Immature natural killer cell (primary cell): ENCODE measurements around the gene AVPR1B. TPM values are rescaled to one million over a fixed set of nuclear protein-coding genes. Genes with fewer than 3 reads are reported as not detected.

Experiments used
- DNase-seq, 3 donors: peaks; one replicate each; pipeline ENCODE4 v3.0.0; 2022; ENCODE audit warnings: mixed read lengths in 1 of 3
- H3K27ac Mint-ChIP-seq, 6 donors: one replicate each; pipeline ENCODE4 v1.8.0; 2020; ENCODE audit warnings: mixed read lengths in 6 of 6, mild to moderate bottlenecking in 5 of 6, inconsistent platforms in 4 of 6, moderate library complexity in 3 of 6
- H3K27me3 Mint-ChIP-seq, 3 donors: one replicate each; pipeline ENCODE4 v1.8.0; 2020 to 2021; ENCODE audit warnings: low read depth in 3 of 3, mild to moderate bottlenecking in 3 of 3, mixed read lengths in 3 of 3, moderate library complexity in 3 of 3, inconsistent platforms in 1 of 3
- H3K36me3 Mint-ChIP-seq, 3 donors: one replicate each; pipeline ENCODE4 v1.8.0; 2020; ENCODE audit warnings: mixed read lengths in 3 of 3, inconsistent platforms in 2 of 3, mild to moderate bottlenecking in 2 of 3
- H3K4me1 Mint-ChIP-seq, 2 donors: one replicate each; pipeline ENCODE4 v1.8.0; 2020; ENCODE audit warnings: inconsistent platforms in 2 of 2, mild to moderate bottlenecking in 2 of 2, mixed read lengths in 2 of 2, moderate library complexity in 1 of 2
- H3K4me3 Mint-ChIP-seq, 5 donors: one replicate each; pipeline ENCODE4 v1.8.0; 2020; ENCODE audit warnings: mild to moderate bottlenecking in 5 of 5, mixed read lengths in 5 of 5, inconsistent platforms in 3 of 5, moderate library complexity in 3 of 5
- H3K9me3 Mint-ChIP-seq, 6 donors: one replicate each; pipeline ENCODE4 v1.8.0; 2020; ENCODE audit warnings: mild to moderate bottlenecking in 6 of 6, mixed read lengths in 6 of 6, inconsistent platforms in 4 of 6, moderate library complexity in 3 of 6
- polyA plus RNA-seq, 3 donors: library from polyadenylated mRNA; unstranded; fragments of 300-500 nt; fragmentation: Illumina TruSeq; gene quantifications; one replicate each; pipeline ENCODE4 v1.2.3, GENCODE V29; 2021

AVPR1B gene
- polyA plus RNA-seq, 3 donors from 2014 or later: not detected

GRCh38 chr1:206122686-206123085 lies 5.5 kb upstream of the AVPR1B start:
- Mint-ChIP-seq H3K27ac (no peak overlapping the region), H3K27me3 (peaks cover 13 to 35% (median 15%) of the 10 kb centered on the region in 3 donors), H3K36me3 (peaks cover 0 to 13% (median 12%) of the 10 kb centered on the region in 3 donors), H3K4me1 (peaks cover 0 to 3% of the 10 kb centered on the region in 2 donors), H3K4me3 (no peak overlapping the region), H3K9me3 (peaks cover 4 to 30% (median 17%) of the 10 kb centered on the region in 6 donors)
- DNase-seq: no peak

GRCh38 chr1:206121269-206121668 lies 4.1 kb upstream of the AVPR1B start:
- Mint-ChIP-seq H3K4me1 (peaks cover 0 to 5% of the 10 kb centered on the region in 2 donors), H3K27me3 (peaks cover 15 to 36% (median 16%) of the 10 kb centered on the region in 3 donors), H3K9me3 (peaks cover 4 to 30% (median 17%) of the 10 kb centered on the region in 6 donors), H3K27ac (no peak overlapping the region), H3K36me3 (peaks cover 0 to 13% (median 12%) of the 10 kb centered on the region in 3 donors), H3K4me3 (no peak overlapping the region)
- DNase-seq: no peak

- Mint-ChIP-seq H3K4me3 (no peak overlapping the region), H3K9me3 (peaks cover 4 to 30% (median 17%) of the 10 kb centered on the region in 6 donors), H3K4me1 (peaks cover 0 to 5% of the 10 kb centered on the region in 2 donors), H3K36me3 (peaks cover 0 to 13% (median 12%) of the 10 kb centered on the region in 3 donors), H3K27me3 (peaks cover 15 to 35% (median 16%) of the 10 kb centered on the region in 3 donors), H3K27ac (no peak overlapping the region)
- no peak for DNase-seq
These were observed 3.2 kb upstream of the AVPR1B start for GRCh38 chr1:206120406-206120805.

GRCh38 chr1:206116873-206117150 lies 376 bp downstream of the AVPR1B start:
- peaks cover 0 to 5% of the 10 kb centered on the region in 2 donors for H3K4me1 Mint-ChIP-seq
- H3K4me3 Mint-ChIP-seq: no peak overlapping the region
- H3K9me3 Mint-ChIP-seq: peaks cover 3 to 18% (median 10%) of the 10 kb centered on the region in 6 donors
- H3K36me3 Mint-ChIP-seq: peaks cover 4 to 7% (median 7%) of the 10 kb centered on the region in 3 donors
- H3K27me3 Mint-ChIP-seq: peaks cover 8 to 21% (median 16%) of the 10 kb centered on the region in 3 donors
- no peak overlapping the region for H3K27ac Mint-ChIP-seq
- no peak for DNase-seq

DNA sequence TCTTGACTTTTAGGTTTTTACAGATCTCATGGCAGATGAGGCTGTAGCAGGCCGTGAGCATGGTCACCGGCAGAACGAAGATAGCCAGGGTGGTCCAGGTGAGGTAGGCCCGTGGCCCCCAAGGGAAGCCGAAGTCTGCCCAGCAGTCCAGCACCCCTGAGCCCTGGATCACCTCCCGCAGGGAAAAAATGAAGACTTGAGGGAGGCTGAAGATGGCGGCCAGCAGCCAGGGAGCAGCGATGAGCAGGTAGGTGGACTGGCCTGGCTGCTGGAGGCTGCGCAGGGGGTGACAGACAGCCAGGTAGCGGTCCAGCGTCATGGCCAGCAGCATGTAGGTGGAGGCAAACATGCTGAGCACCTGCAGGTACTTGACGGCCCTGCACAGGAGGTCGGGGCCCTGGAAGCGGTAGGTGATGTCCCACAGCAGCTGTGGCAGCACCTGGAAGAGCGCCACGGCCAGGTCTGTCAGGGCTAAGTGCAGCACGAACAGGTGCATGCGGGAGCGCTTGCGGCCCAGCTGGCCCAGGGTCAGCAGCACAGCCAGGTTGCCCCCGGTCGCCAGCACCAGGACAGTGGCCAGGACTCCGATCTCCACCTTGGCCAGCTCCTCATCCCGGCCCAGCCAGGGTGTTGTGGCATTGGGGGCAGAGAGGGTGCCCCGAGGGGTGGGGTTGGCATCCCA lies 856 bp downstream of the AVPR1B start:
- Mint-ChIP-seq H3K4me3 (no peak overlapping the region), H3K36me3 (peaks cover 4% of the 10 kb centered on the region in 3 donors), H3K27me3 (peaks cover 8 to 17% (median 16%) of the 10 kb centered on the region in 3 donors), H3K27ac (no peak overlapping the region), H3K9me3 (peaks cover 0 to 13% (median 5%) of the 10 kb centered on the region in 6 donors), H3K4me1 (peaks cover 0 to 5% of the 10 kb centered on the region in 2 donors)
- DNase-seq: no peak

DNA sequence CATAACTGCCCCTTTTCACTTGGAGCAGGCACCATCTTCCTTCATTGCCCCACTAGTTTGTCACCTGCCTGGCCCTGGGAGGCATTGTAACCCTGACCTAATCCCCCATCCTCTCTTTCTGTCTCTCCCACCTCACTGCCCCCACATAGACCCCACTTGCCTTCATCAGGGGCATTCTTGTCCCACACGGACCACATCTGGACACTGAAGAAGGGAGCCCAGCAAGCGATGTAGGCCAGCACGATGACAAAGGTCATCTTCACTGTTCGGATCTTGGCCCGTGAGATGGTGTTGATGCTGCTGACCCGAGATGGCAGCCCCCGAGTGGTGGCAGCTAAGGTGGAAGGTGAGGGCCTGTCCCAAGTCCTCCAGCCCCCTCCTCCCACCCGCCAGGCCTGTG lies 1.4 kb downstream of the AVPR1B start:
- DNase-seq: no peak
- Mint-ChIP-seq H3K4me1 (peaks cover 0 to 5% of the 10 kb centered on the region in 2 donors), H3K27me3 (peaks cover 8 to 17% (median 10%) of the 10 kb centered on the region in 3 donors), H3K36me3 (peaks cover 0 to 4% (median 0%) of the 10 kb centered on the region in 3 donors), H3K27ac (no peak overlapping the region), H3K4me3 (no peak overlapping the region), H3K9me3 (peaks cover 0 to 8% (median 2%) of the 10 kb centered on the region in 6 donors)

GRCh38 chr1:206114692-206115640 lies 2.2 kb downstream of the AVPR1B start:
- Mint-ChIP-seq H3K9me3 (peaks cover 0 to under 1% (median 0%) of the 10 kb centered on the region in 6 donors), H3K27me3 (peaks cover 5 to 18% (median 6%) of the 10 kb centered on the region in 3 donors), H3K36me3 (peaks cover 0 to 4% (median 0%) of the 10 kb centered on the region in 3 donors), H3K4me3 (peak overlapping the region in 1 of 5 donors; percentile 30), H3K27ac (no peak overlapping the region), H3K4me1 (peaks cover 0 to 5% of the 10 kb centered on the region in 2 donors)
- no peak for DNase-seq

- Mint-ChIP-seq H3K4me1 (peaks cover 0 to 3% of the 10 kb centered on the region in 2 donors), H3K36me3 (peaks cover 0 to 4% (median 0%) of the 10 kb centered on the region in 3 donors), H3K9me3 (no peaks in the 10 kb centered on the region), H3K27me3 (peaks cover 1 to 12% (median 2%) of the 10 kb centered on the region in 3 donors), H3K4me3 (no peak overlapping the region), H3K27ac (no peak overlapping the region)
- no peak for DNase-seq
These were observed 4.4 kb downstream of the AVPR1B start for GRCh38 chr1:206112600-206113301.

DNA sequence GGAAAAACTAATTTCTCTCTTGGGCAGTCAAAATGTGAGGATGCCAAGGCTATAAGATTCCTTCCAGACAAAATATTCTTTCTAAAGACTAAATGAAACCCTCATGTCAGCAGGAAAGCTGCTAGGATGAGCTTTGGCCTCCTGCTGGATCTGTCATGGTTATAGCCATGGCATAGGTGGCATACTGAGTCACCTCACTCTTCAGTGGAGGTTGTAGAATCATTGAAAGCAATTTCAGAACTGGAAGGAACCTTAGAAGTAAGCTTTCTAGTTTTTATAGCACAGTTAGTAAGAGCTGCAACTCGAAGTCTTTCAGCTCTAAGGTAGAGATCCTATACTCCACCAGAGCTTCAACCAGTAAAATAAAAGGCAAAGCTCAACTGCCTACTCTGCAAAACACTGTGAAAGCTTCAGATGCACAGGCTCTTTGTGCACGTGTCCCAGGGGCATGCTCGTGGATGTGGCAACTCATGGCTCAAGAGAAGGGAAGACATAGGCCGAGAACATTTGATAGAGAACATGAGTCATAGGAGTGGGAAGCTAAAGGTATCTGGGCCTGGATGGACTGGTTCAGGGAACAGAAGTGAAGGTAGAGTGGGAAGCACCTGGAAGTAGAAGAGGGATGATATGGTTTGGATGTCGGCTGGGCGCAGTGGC lies 5.8 kb downstream of the AVPR1B start:
- Mint-ChIP-seq H3K4me1 (no peaks in the 10 kb centered on the region), H3K9me3 (no peaks in the 10 kb centered on the region), H3K27ac (no peak overlapping the region), H3K27me3 (peaks cover 0 to 12% (median 0%) of the 10 kb centered on the region in 3 donors), H3K4me3 (no peak overlapping the region), H3K36me3 (peaks cover 0 to 4% (median 0%) of the 10 kb centered on the region in 3 donors)
- no peak for DNase-seq

GRCh38 chr1:206110820-206111219 lies 6.4 kb downstream of the AVPR1B start:
- H3K27ac Mint-ChIP-seq: no peak overlapping the region
- H3K9me3 Mint-ChIP-seq: no peaks in the 10 kb centered on the region
- no peak for DNase-seq
- H3K36me3 Mint-ChIP-seq: peaks cover 0 to 4% (median 0%) of the 10 kb centered on the region in 3 donors
- H3K4me1 Mint-ChIP-seq: no peaks in the 10 kb centered on the region
- H3K27me3 Mint-ChIP-seq: peaks cover 0 to 12% (median 0%) of the 10 kb centered on the region in 3 donors
- no peak overlapping the region for H3K4me3 Mint-ChIP-seq

- peaks cover 0 to 12% (median 0%) of the 10 kb centered on the region in 3 donors for H3K27me3 Mint-ChIP-seq
- no peaks in the 10 kb centered on the region for H3K4me1 Mint-ChIP-seq
- no peaks in the 10 kb centered on the region for H3K9me3 Mint-ChIP-seq
- no peak overlapping the region for H3K4me3 Mint-ChIP-seq
- DNase-seq: no peak
- H3K36me3 Mint-ChIP-seq: peaks cover 0 to 4% (median 0%) of the 10 kb centered on the region in 3 donors
- H3K27ac Mint-ChIP-seq: no peak overlapping the region
These were observed 7.0 kb downstream of the AVPR1B start for GRCh38 chr1:206110161-206110560.

- peaks cover 0 to 2% (median 0%) of the 10 kb centered on the region in 3 donors for H3K36me3 Mint-ChIP-seq
- H3K4me3 Mint-ChIP-seq: no peak overlapping the region
- no peak for DNase-seq
- H3K4me1 Mint-ChIP-seq: no peaks in the 10 kb centered on the region
- H3K9me3 Mint-ChIP-seq: no peaks in the 10 kb centered on the region
- peaks cover 0 to 12% (median 0%) of the 10 kb centered on the region in 3 donors for H3K27me3 Mint-ChIP-seq
- no peak overlapping the region for H3K27ac Mint-ChIP-seq
These were observed 7.5 kb downstream of the AVPR1B start for GRCh38 chr1:206109718-206110117.

DNA sequence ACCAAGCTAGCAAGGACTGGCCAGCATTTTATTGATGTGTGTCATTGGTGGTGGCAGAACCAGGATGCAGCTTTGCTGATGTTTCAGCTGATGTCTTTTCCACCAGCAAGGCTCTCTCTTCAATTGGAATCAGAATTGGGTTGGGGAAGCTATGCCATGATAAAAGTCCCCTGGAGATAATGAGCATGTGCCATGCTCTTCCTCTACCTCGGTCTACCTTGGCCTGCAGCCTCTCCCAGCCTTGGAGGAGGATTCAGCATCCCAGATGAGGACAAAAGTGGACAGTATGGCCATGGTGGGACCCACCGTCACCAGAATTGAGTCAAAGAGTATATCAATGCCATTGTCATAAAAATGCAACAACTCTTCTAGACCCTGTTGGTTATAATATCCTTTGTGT lies 8.6 kb downstream of the AVPR1B start:
- Mint-ChIP-seq H3K27ac (no peak overlapping the region), H3K4me1 (no peaks in the 10 kb centered on the region), H3K27me3 (peaks cover 0 to 7% (median 0%) of the 10 kb centered on the region in 3 donors), H3K4me3 (no peak overlapping the region), H3K36me3 (no peaks in the 10 kb centered on the region), H3K9me3 (no peaks in the 10 kb centered on the region)
- DNase-seq: no peak
